OCI-LY3 (cell line): ENCODE measurements around the gene ANKRD29.

Source experiments
- CTCF ChIP-seq: fragments of 200-600, 300-600 bp; sonication (generic); IDR thresholded peaks from 2 replicates; pipeline ENCODE4 v1.5.1; 2014; ENCODE audit warnings: antibody characterized with exemption, low read length, low read depth
- EZH2phosphoT487 ChIP-seq: fragments of 200-600 bp; shearing (Covaris generic); IDR thresholded peaks from 2 replicates; pipeline ENCODE4 v1.6.1; 2018; ENCODE audit warnings: antibody characterized with exemption, mixed run types, low read depth

DNA sequence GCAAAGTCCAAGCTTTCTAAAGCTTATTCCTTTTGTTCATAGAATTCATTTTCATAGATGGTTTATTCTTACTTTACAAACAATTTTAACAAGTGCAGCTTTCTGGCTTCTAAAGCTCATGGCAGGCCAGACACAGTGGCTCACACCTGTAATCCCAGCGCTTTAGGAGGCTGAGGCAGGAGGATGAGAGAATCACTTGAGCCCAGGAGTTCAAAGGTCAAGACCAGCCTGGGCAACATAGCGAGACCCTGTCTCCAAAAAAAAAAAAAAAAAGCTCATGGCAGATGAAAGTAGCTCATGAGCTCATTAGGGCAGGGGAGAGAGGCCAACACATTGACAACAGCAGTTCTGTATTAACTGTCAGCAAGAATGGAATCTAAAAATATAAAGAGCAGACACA, 48.3 kb downstream of the ANKRD29 start:
- TF ChIP-seq CTCF (no peak), EZH2phosphoT487 (no peak)
